ENCODE data around the gene ORC4.

- TF ChIP-seq EZH2 (IDR thresholded peaks at IDR 0.05; ENCODE audit: insufficient read depth, poor library complexity, severe bottlenecking) (no peak), EZH2phosphoT487 (IDR thresholded peaks at IDR 0.05; ENCODE audit: insufficient read depth, low read depth) (no peak)
These were observed 1.3 kb upstream of the ORC4 start for GRCh38 chr2:148021886-148022285.
